GM12878 (cell line): ENCODE results near the gene JPT1. TPM values are rescaled to one million over a fixed set of nuclear protein-coding genes. Genes with fewer than 3 reads are reported as not detected.

Experiments used
- ATAC-seq: fragments of 200-7000 bp; cut with Tn5 transposase; 3 replicates; pipeline ENCODE4 v1.9.1; 2020; ENCODE audit warnings: mild to moderate bottlenecking, moderate library complexity
- BruUV-seq: library from RNA; stranded (reverse); fragments of 400-500 nt; replicated peaks from 2 replicates; lab custom pipeline; 2021; lab: Mats Ljungman, UMichigan
- CTCF ChIA-PET: fragments of 300-600 bp; sonication (Branson Sonifier 250); formaldehyde crosslinking; extraction: SDS; loops from one replicate; lab custom pipeline; 2021; ENCODE audit warnings: inconsistent platforms; lab: Yijun Ruan, JAX
- POLR2A ChIA-PET: fragments of 350-600 bp; formaldehyde crosslinking; extraction: SDS; loops from one replicate; lab custom pipeline; 2021; ENCODE audit warnings: inconsistent platforms; lab: Charles Lee
- RAD21 ChIA-PET: fragments of 300-600 bp; sonication (Branson Sonifier 250); formaldehyde crosslinking; loops from one replicate; lab custom pipeline; 2023; ENCODE audit warnings: antibody characterized with exemption; ENCODE audit not compliant: unreplicated experiment; lab: Charles Lee
- SMC1A ChIA-PET: fragments of 300-600 bp; sonication (Branson Sonifier 250); formaldehyde crosslinking; loops from one replicate; lab custom pipeline; 2023; ENCODE audit not compliant: unreplicated experiment, uncharacterized antibody; lab: Charles Lee
- DNase-seq: peaks from one replicate; pipeline ENCODE4 v3.0.0-alpha.2; 2011; ENCODE audit warnings: low read depth, low spot score
- FAIRE-seq: peaks from 3 replicates; lab custom pipeline; 2011; peaks lifted over from hg19 to GRCh38; lab: Jason Lieb, UNC
- H2AFZ ChIP-seq: 2 replicates; pipeline ENCODE4 v1.6.0; 2011; ENCODE audit warnings: low read depth, low read length, control low read depth; ENCODE audit not compliant: control insufficient read depth
- H3K27ac ChIP-seq: 2 replicates; pipeline ENCODE4 v1.5.1; 2011; ENCODE audit warnings: control low read depth; ENCODE audit not compliant: control insufficient read depth, insufficient read depth
- H3K27me3 ChIP-seq, 2 experiments: replicated peaks in 1 of 2; 2 replicates each; pipeline versions ENCODE4 v1.6.0 to v1.6.1; 2011; ENCODE audit warnings: low read length in 1 of 2; ENCODE audit not compliant: control insufficient read depth in 2 of 2, insufficient read depth in 2 of 2
- H3K36me3 ChIP-seq, 2 experiments: 2 replicates each; pipeline ENCODE4 v1.5.1; 2011; ENCODE audit warnings: low read length in 1 of 2; ENCODE audit not compliant: control insufficient read depth in 2 of 2, insufficient read depth in 2 of 2
- H3K4me1 ChIP-seq: 2 replicates; pipeline ENCODE4 v1.6.1; 2011; ENCODE audit warnings: mild to moderate bottlenecking, low read length, moderate library complexity, mixed read lengths; ENCODE audit not compliant: control insufficient read depth, insufficient read depth
- H3K4me2 ChIP-seq: 2 replicates; pipeline ENCODE4 v1.6.0; 2011; ENCODE audit warnings: control low read depth; ENCODE audit not compliant: control insufficient read depth, insufficient read depth
- H3K4me3 ChIP-seq: fragments of 200-600 bp; sonication (generic); 2 replicates; pipeline ENCODE4 v1.5.1; 2016
- H3K79me2 ChIP-seq: 2 replicates; pipeline ENCODE4 v1.6.0; 2011; ENCODE audit warnings: low read length; ENCODE audit not compliant: control insufficient read depth, insufficient read depth
- H3K9ac ChIP-seq: 2 replicates; pipeline ENCODE4 v1.8.0; 2011; ENCODE audit warnings: low read length, control low read depth, mixed read lengths; ENCODE audit not compliant: control insufficient read depth, insufficient read depth
- H3K9me3 ChIP-seq: replicated peaks from 3 replicates; pipeline ENCODE4 v1.5.1; 2011; ENCODE audit warnings: mild to moderate bottlenecking, low read length; ENCODE audit not compliant: control insufficient read depth, insufficient read depth
- H4K20me1 ChIP-seq: 2 replicates; pipeline ENCODE4 v1.6.0; 2011; ENCODE audit not compliant: control insufficient read depth, insufficient read depth
- ATF7 ChIP-seq: fragments of 450-650 bp; IDR thresholded peaks from 2 replicates; pipeline ENCODE4 v1.6.1; 2016; ENCODE audit warnings: low read depth, mild to moderate bottlenecking
- BHLHE40 ChIP-seq, 2 experiments: fragments of 450-650 bp in 1 of 2; IDR thresholded peaks; 2 replicates each; pipeline ENCODE4 v1.6.1; 2011 to 2017; ENCODE audit warnings: low read depth in 2 of 2, borderline replicate concordance in 1 of 2, improper control_type of control experiment in 1 of 2, low read length in 1 of 2, mild to moderate bottlenecking in 1 of 2
- CBX5 ChIP-seq: sonication (generic); IDR thresholded peaks from 2 replicates; pipeline ENCODE4 v1.6.1; 2016; ENCODE audit warnings: low read depth, moderate library complexity, mild to moderate bottlenecking, inconsistent platforms
- CHD1 ChIP-seq: IDR thresholded peaks from 2 replicates; pipeline ENCODE4 v1.6.1; 2012; ENCODE audit warnings: low read depth, low read length, improper control_type of control experiment
- CREB1 ChIP-seq: IDR thresholded peaks from 2 replicates; pipeline ENCODE4 v1.6.1; 2012; ENCODE audit warnings: low read depth, mild to moderate bottlenecking, inconsistent platforms
- IKZF2 ChIP-seq, 2 experiments: fragments of 450-650 bp; IDR thresholded peaks; 2 replicates each; pipeline ENCODE4 v1.6.1; 2017; ENCODE audit warnings: mild to moderate bottlenecking in 2 of 2, moderate library complexity in 2 of 2
- SRF ChIP-seq, 2 experiments: IDR thresholded peaks; 2 replicates each; pipeline ENCODE4 v1.6.1; 2011; ENCODE audit warnings: low read depth in 2 of 2, low read length in 2 of 2, mild to moderate bottlenecking in 1 of 2, moderate library complexity in 1 of 2
- ZNF384 ChIP-seq: IDR thresholded peaks from 2 replicates; pipeline ENCODE4 v1.6.1; 2012; ENCODE audit warnings: low read depth, mild to moderate bottlenecking, low read length, improper control_type of control experiment, borderline replicate concordance
- WGBS: methylation state at CpG from one replicate; pipeline ENCODE4 v1.1.6; 2016; ENCODE audit warnings: low lambda C conversion rate; ENCODE audit not compliant: insufficient replicate concordance, insufficient coverage; ENCODE audit errors: missing lambda C conversion rate; 5-methylcytosine and 5-hydroxymethylcytosine counted together
- in situ Hi-C: fragments of 300-500 bp; cut with MboI; formaldehyde crosslinking; loops from 9 replicates; pipeline ENCODE4 v1.14.3; 2018; ENCODE audit warnings: mixed read lengths
- intact Hi-C: fragments of 100-400 bp; cut with micrococcal nuclease; formaldehyde crosslinking; loops from one replicate; pipeline ENCODE4 v1.14.2; 2022; ENCODE audit not compliant: unreplicated experiment
- polyA plus RNA-seq, 11 experiments: library from polyadenylated mRNA; depleted of rRNA in 4 of 11; unstranded in 6 of 11; stranded (reverse) in 5 of 11; fragments of >200 nt; fragmentation: Nextera tagmentation in 4 of 11; fragmentation: Illumina TruSeq in 1 of 11; extraction: Ambion mirVana in 4 of 11; extraction: Trizol in 1 of 11; gene quantifications; 1 replicate in 1 of 11; 2 replicates in 10 of 11; pipeline versions ENCODE4 v1.2.1 to v1.2.3, GENCODE V29; 2011 to 2016; ENCODE audit warnings: inconsistent platforms in 2 of 11, missing spikeins in 2 of 11, low read depth in 1 of 11
- total RNA-seq, 4 experiments: library from RNA; depleted of rRNA in 3 of 4; stranded (reverse); fragments of >200 nt in 3 of 4; fragmentation: Illumina TruSeq in 1 of 4; extraction: Trizol in 1 of 4; gene quantifications; 2 replicates each; pipeline versions ENCODE4 v1.2.1 to v1.2.3, GENCODE V29; 2013 to 2021
- TF ChIP-seq, protein P1 (sequence below): fragments of 450-650 bp; IDR thresholded peaks from 2 replicates; pipeline ENCODE4 v1.6.1; 2017; ENCODE audit warnings: low read depth, mild to moderate bottlenecking, moderate library complexity
- TF ChIP-seq, protein P2 (sequence below): fragments of 450-650 bp; IDR thresholded peaks from 2 replicates; pipeline ENCODE4 v1.6.1; 2016; ENCODE audit warnings: mild to moderate bottlenecking, moderate library complexity, borderline replicate concordance

JPT1 gene
- total and polyA plus RNA-seq, 10 of the 15 experiments (the other 5 are each of a cell fraction or from before 2014, with no cell fraction given): 79.7 to 651 (median 323) TPM

DNA sequence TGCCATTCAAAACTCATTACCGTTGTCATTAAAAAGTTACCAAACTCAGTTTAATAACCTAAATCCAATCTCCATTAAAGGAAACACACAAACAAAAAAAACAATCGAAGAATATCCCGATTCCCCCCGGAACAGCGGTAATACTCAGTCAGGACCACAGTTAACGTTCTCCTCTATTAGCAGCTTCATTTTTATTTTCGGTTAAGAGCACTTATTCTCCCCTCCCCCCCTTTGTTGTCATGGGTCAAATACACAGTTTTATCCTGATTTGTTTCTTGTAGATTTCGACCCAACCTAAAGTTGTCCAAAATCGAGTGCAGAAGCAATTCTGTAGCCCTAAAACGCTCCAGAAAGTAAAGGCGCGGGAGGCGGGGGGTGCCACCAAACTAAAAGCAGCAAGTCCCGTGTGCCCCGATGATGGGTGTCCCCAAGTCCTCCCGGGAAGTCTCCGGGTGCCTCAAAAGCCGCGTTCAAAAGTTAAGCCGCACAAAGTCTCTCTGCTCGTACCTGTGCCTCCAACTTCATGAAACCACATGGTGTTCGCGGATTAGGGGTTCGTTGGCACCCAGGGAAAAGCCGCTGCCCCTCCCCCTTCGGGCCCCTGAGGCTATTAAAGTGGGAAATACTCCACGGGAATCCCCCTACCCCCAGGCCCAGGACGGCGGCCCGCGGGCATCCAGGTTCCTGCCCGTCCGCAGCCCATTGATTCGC is 27.5 kb upstream of the JPT1 start:
- CTCF ChIA-PET: interaction anchor here (0.6 to 2.1 kb wide), 2 partner anchors 20 to 67 kb away, joined by 3 to 19 read pairs; no protein-coding TSS in a partner anchor
- in situ Hi-C loops: no loop called here
- FAIRE-seq: no peak

More for the DNA sequence above, 27.5 kb upstream of the JPT1 start:
- TF ChIP-seq ZNF384 (no peak), CBX5 (no peak), BHLHE40 (IDR thresholded peaks at IDR 0.05; ENCODE audit: borderline replicate concordance in 1 of 2, low read depth in 2 of 2, low read length in 1 of 2) (peak in 1 of 2 experiments; percentile 39; a peak in 1 of 4 replicates), CHD1 (0 out of 2 replicates have a peak, but pooled peaks have one; percentile 42), IKZF2 (IDR thresholded peaks at IDR 0.05) (peak in 1 of 2 experiments; percentile 21; a peak in 1 of 4 replicates), ATF7 (0 out of 2 replicates have a peak, but pooled peaks have one; percentile 12), SRF (IDR thresholded peaks at IDR 0.05; ENCODE audit: low read depth in 2 of 2, low read length in 2 of 2) (0 out of 4 replicates have a peak, but pooled peaks of 1 of the 2 experiments have one; percentile 5), CREB1 (0 out of 2 replicates have a peak, but pooled peaks have one; percentile 39)
- TF ChIP-seq, protein P1, sequence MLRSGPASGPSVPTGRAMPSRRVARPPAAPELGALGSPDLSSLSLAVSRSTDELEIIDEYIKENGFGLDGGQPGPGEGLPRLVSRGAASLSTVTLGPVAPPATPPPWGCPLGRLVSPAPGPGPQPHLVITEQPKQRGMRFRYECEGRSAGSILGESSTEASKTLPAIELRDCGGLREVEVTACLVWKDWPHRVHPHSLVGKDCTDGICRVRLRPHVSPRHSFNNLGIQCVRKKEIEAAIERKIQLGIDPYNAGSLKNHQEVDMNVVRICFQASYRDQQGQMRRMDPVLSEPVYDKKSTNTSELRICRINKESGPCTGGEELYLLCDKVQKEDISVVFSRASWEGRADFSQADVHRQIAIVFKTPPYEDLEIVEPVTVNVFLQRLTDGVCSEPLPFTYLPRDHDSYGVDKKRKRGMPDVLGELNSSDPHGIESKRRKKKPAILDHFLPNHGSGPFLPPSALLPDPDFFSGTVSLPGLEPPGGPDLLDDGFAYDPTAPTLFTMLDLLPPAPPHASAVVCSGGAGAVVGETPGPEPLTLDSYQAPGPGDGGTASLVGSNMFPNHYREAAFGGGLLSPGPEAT: peak; percentile 48
- TF ChIP-seq, protein P2, sequence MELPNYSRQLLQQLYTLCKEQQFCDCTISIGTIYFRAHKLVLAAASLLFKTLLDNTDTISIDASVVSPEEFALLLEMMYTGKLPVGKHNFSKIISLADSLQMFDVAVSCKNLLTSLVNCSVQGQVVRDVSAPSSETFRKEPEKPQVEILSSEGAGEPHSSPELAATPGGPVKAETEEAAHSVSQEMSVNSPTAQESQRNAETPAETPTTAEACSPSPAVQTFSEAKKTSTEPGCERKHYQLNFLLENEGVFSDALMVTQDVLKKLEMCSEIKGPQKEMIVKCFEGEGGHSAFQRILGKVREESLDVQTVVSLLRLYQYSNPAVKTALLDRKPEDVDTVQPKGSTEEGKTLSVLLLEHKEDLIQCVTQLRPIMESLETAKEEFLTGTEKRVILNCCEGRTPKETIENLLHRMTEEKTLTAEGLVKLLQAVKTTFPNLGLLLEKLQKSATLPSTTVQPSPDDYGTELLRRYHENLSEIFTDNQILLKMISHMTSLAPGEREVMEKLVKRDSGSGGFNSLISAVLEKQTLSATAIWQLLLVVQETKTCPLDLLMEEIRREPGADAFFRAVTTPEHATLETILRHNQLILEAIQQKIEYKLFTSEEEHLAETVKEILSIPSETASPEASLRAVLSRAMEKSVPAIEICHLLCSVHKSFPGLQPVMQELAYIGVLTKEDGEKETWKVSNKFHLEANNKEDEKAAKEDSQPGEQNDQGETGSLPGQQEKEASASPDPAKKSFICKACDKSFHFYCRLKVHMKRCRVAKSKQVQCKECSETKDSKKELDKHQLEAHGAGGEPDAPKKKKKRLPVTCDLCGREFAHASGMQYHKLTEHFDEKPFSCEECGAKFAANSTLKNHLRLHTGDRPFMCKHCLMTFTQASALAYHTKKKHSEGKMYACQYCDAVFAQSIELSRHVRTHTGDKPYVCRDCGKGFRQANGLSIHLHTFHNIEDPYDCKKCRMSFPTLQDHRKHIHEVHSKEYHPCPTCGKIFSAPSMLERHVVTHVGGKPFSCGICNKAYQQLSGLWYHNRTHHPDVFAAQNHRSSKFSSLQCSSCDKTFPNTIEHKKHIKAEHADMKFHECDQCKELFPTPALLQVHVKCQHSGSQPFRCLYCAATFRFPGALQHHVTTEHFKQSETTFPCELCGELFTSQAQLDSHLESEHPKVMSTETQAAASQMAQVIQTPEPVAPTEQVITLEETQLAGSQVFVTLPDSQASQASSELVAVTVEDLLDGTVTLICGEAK: peak; percentile 15; the same call in 1 of the 2 replicates
- H3K9ac ChIP-seq: peak overlapping the region; percentile 89
- peaks cover 54% of the 10 kb centered on the region for H3K79me2 ChIP-seq
- ChIA-PET POLR2A (interaction anchor here (0.6 to 1.4 kb wide), 8 partner anchors 9 to 168 kb away, joined by 3 to 7 read pairs (median 3); partner anchors contain the start of genes JPT1, NT5C and NUP85), RAD21 (interaction anchor here (1.0 to 2.4 kb wide), 2 partner anchors 20 to 220 kb away, joined by 4 to 9 read pairs; no protein-coding TSS in a partner anchor), SMC1A (interaction anchor here (0.6 to 2.4 kb wide), 4 partner anchors 10 to 231 kb away, joined by 3 to 9 read pairs (median 4); no protein-coding TSS in a partner anchor)
- peak overlapping the region; percentile 83 for H3K4me2 ChIP-seq
- H3K4me3 ChIP-seq: peak overlapping the region; percentile 92
- ATAC-seq: peak; percentile 23
- no peaks in the 10 kb centered on the region for H3K9me3 ChIP-seq
- under 1% methylated on average over 34 of the region's 34 CpGs for WGBS
- H3K27me3 ChIP-seq: no peaks in the 10 kb centered on the region
- no peaks in the 10 kb centered on the region for H4K20me1 ChIP-seq
- H2AFZ ChIP-seq: no peak overlapping the region; the same call in 1 of the 2 replicates
- intact Hi-C loops: loop anchor here (5.0 kb wide), 1 partner anchor 149 kb away; no protein-coding TSS in a partner anchor
- DNase-seq: no peak
- BruUV-seq: TSS peak; percentile 69
- H3K36me3 ChIP-seq: peaks cover 1 to 11% of the 10 kb centered on the region in 2 experiments
- H3K27ac ChIP-seq: peak overlapping the region; percentile 95
- H3K4me1 ChIP-seq: no peaks in the 10 kb centered on the region
